GM12872 (cell line): ENCODE results near the gene LRIT1.
A peak's percentile ranks its signal among the peaks of the same experiment; 100 is the strongest.

Source experiments
- CTCF ChIP-seq: IDR thresholded peaks from 3 replicates; pipeline ENCODE4 v1.5.1; 2011; ENCODE audit warnings: low read depth, mild to moderate bottlenecking, low read length, moderate library complexity; ENCODE audit not compliant: insufficient read depth

The LRIT1 gene

DNA sequence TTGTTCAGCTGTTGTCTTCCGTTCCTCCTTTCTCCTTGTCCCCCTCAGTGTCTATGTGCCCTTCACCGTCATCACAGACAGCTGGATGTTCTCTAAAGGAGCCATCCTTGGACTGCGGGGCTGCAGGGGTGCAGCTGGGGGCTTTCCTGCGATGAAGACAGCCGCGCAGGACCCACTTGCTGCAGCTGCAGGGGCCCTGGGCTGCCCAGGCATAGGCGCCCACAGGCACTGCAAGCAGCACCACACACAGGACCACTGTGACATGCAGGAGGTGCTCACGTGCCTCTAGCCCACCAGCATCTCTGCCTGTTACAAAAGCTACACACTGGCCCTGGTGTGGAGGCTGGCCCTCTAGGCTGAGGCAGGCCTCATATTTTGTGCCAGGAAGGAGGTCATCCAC is 19.4 kb downstream of the LRIT1 start:
- no peak for TF ChIP-seq CTCF

GRCh38 chr10:84217746-84218145 is 23.6 kb downstream of the LRIT1 start:
- no peak for TF ChIP-seq CTCF

GRCh38 chr10:84216834-84217233 is 24.5 kb downstream of the LRIT1 start:
- no peak for TF ChIP-seq CTCF

- TF ChIP-seq CTCF = peak; percentile 78
Measured at GRCh38 chr10:84214612-84215235, 26.6 kb downstream of the LRIT1 start.

GRCh38 chr10:84214046-84214572 is 27.2 kb downstream of the LRIT1 start:
- peak; percentile 22; the same call in 1 of the 3 replicates for TF ChIP-seq CTCF

DNA sequence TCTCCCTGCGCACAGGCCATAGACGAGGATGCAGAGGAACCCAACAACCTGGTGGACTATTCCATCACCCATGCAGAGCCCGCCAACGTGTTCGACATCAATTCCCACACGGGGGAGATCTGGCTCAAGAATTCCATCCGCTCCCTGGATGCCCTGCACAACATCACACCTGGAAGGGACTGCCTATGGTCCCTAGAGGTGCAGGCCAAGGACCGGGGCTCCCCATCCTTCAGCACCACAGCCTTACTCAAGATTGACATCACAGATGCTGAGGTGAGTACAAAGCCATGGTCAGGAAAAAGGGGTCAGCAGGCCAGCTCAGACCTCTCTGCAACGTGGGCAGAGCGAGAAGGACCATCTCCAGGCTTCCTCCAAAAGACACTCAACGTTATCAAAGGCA is 28.3 kb downstream of the LRIT1 start:
- TF ChIP-seq CTCF = no peak

DNA sequence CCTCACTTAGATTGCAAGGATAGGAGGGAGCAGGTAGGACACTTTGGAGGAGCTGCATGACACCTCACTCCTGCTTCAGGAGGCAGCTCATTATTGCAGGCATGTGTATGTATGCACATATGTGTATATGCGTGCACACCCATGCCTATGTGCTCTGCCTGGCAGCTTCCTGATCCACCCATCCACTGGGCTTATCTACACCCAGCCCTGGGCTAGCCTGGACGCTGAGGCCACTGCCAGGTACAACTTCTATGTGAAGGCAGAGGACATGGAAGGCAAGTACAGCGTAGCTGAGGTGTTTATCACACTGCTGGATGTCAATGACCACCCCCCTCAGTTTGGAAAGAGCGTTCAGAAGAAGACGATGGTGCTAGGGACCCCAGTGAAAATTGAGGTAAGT is 29.3 kb downstream of the LRIT1 start:
- TF ChIP-seq CTCF = no peak
